Prostate gland (tissue), 2 donors: ENCODE measurements around the gene AUTS2.

Experiments
- POLR2A ChIP-seq: fragments of 450-650 bp; IDR thresholded peaks from one replicate; pipeline ENCODE4 v1.6.1; 2016; ENCODE audit warnings: antibody characterized with exemption, mild to moderate bottlenecking
- TF ChIP-seq, protein P1 (sequence below), 4 experiments: fragments of 200-600 bp in 2 of 4; fragments of 450-650 bp in 2 of 4; sonication (generic) in 2 of 4; IDR thresholded peaks; 1 replicate in 3 of 4; 2 replicates in 1 of 4; pipeline ENCODE4 v1.5.1; 2016 to 2019; ENCODE audit warnings: antibody characterized with exemption in 4 of 4, mild to moderate bottlenecking in 2 of 4, moderate library complexity in 2 of 4

DNA sequence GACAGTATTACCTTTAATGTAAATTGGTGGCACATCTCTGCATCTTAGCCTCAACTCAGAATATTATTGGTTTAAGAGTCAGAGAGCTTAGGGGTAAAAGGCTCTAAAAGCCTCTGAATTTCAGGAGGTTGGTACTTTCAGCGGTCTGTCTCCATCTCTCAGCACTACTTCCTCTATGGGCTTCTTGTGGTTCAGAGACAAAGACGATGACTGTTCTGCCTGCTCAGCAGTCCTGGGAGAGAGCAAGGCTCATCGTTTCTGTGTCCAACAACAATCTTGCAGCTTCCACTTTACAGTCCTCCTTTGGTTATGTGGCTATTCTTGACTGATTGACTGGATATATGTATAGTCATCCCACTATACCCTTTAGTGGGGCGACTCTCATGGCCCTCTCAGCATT is 394.7 kb downstream of the AUTS2 start:
- TF ChIP-seq, protein P1, sequence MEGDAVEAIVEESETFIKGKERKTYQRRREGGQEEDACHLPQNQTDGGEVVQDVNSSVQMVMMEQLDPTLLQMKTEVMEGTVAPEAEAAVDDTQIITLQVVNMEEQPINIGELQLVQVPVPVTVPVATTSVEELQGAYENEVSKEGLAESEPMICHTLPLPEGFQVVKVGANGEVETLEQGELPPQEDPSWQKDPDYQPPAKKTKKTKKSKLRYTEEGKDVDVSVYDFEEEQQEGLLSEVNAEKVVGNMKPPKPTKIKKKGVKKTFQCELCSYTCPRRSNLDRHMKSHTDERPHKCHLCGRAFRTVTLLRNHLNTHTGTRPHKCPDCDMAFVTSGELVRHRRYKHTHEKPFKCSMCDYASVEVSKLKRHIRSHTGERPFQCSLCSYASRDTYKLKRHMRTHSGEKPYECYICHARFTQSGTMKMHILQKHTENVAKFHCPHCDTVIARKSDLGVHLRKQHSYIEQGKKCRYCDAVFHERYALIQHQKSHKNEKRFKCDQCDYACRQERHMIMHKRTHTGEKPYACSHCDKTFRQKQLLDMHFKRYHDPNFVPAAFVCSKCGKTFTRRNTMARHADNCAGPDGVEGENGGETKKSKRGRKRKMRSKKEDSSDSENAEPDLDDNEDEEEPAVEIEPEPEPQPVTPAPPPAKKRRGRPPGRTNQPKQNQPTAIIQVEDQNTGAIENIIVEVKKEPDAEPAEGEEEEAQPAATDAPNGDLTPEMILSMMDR (IDR thresholded peaks at IDR 0.05): no peak
- no peak for TF ChIP-seq POLR2A
